Measurements from ENCODE around the gene PHACTR4. TPM values are rescaled to one million over a fixed set of nuclear protein-coding genes. Genes with fewer than 3 reads are reported as not detected.
A peak's percentile ranks its signal among the peaks of the same experiment; 100 is the strongest.

Gene PHACTR4
- total and polyA plus RNA-seq, 2 of the 4 experiments (the other 2 are of a cell fraction), result 7.5 to 15.0 TPM

DNA sequence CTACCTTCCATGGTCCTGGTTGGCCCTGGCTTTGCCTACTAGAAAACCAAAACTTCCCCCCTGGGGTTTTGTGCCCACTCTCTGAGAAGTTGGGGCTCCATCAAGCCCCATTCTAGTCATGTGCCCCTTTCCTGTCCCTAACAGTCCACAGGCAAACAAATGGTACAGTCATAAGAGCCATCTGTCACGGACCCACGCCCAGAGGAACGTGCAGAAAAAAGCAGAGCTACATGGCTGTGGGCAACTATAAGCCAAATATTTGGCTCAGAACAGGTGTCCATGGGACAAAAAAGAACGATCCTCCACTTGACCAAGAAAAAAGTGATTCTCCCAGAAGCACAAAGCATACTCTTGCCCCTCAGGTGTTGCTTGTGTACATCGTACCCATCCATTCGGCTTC lies 168.7 kb downstream of the PHACTR4 start:
- Histone ChIP-seq H3K56ac (ENCODE audit: extremely low read depth, insufficient read depth, low read length) (no peak overlapping the region), H2AK9ac (replicated peaks; ENCODE audit: low read depth, low read length, poor library complexity) (no peak overlapping the region), H3K9me3 (ENCODE audit: control insufficient read depth, insufficient read depth, low read length) (no peaks in the 10 kb centered on the region), H3K9me1 (ENCODE audit: insufficient read depth, low read length) (peaks cover 5% of the 10 kb centered on the region; the same call in 1 of the 2 replicates), H2BK120ac (ENCODE audit: low read depth, low read length) (no peak overlapping the region), H3K23ac (ENCODE audit: low read depth, low read length) (no peak overlapping the region), H3K18ac (ENCODE audit: low read depth, low read length) (no peak overlapping the region), H3K79me1 (ENCODE audit: low read depth in 1 of 2, low read length in 2 of 2) (no peaks in the 10 kb centered on the region; a peak in 1 of 4 replicates), H4K91ac (ENCODE audit: insufficient read depth, low read depth, low read length) (no peak overlapping the region), H2BK20ac (ENCODE audit: low read depth, low read length) (no peak overlapping the region), H4K8ac (ENCODE audit: low read depth in 2 of 2, low read length in 2 of 2) (no peak overlapping the region), H4K5ac (ENCODE audit: low read depth, low read length) (no peak overlapping the region), H3K4me1 (ENCODE audit: control insufficient read depth, insufficient read depth, low read length) (no peaks in the 10 kb centered on the region), H3K27me3 (ENCODE audit: control insufficient read depth, insufficient read depth, low read length) (no peaks in the 10 kb centered on the region), H3K4ac (ENCODE audit: low read depth, low read length) (no peak overlapping the region), H3K14ac (replicated peaks; ENCODE audit: low read depth, low read length) (no peak overlapping the region), H2AFZ (replicated peaks; ENCODE audit: low read length, poor library complexity) (no peak overlapping the region), H2AK5ac (ENCODE audit: low read depth, low read length) (no peak overlapping the region), H3K9ac (ENCODE audit: low read depth, low read length) (no peak overlapping the region), H3K27ac (ENCODE audit: insufficient read depth, low read length) (no peak overlapping the region), H3K4me2 (ENCODE audit: low read depth, low read length) (no peak overlapping the region), H3K4me3 (ENCODE audit: insufficient read depth, low read depth, low read length) (no peak overlapping the region), H2BK5ac (ENCODE audit: low read depth, low read length, poor library complexity, severe bottlenecking) (no peak overlapping the region), H2BK15ac (ENCODE audit: low read depth, low read length) (no peak overlapping the region), H3K36me3 (ENCODE audit: control insufficient read depth, insufficient read depth, low read length) (peaks cover 30% of the 10 kb centered on the region), H4K20me1 (ENCODE audit: insufficient read depth, low read length) (no peaks in the 10 kb centered on the region)
- ChIA-PET CTCF (no interaction called here), POLR2A (ENCODE audit: unreplicated experiment) (no interaction called here)
- intact Hi-C loops (cut with micrococcal nuclease) (no loop called here), in situ Hi-C loops (cut with MboI; ENCODE audit: low sequenced_read_pairs) (no loop called here), dilution Hi-C loops (cut with HindIII; ENCODE audit: low sequenced_read_pairs, unreplicated experiment) (no loop called here)
- BruUV-seq (replicated peaks), result TSS peak; percentile 89
- no peak for TF ChIP-seq RAD21 (IDR thresholded peaks at IDR 0.05; ENCODE audit: low read length)
- no peak for TF ChIP-seq SMC3 (IDR thresholded peaks at IDR 0.05; ENCODE audit: low read depth, low read length)
- TF ChIP-seq RFX5 (IDR thresholded peaks at IDR 0.05; ENCODE audit: low read depth, low read length), result no peak
- no peak for TF ChIP-seq POLR2A (IDR thresholded peaks at IDR 0.05; ENCODE audit: low read depth, low read length)
- TF ChIP-seq RCOR1 (IDR thresholded peaks at IDR 0.05; ENCODE audit: insufficient replicate concordance, low read length), result no peak
- no peak for TF ChIP-seq FOS (IDR thresholded peaks at IDR 0.05; ENCODE audit: low read depth, low read length)
- TF ChIP-seq USF2 (IDR thresholded peaks at IDR 0.05; ENCODE audit: low read depth, low read length), result no peak
- no peak for TF ChIP-seq MXI1 (IDR thresholded peaks at IDR 0.05; ENCODE audit: borderline replicate concordance, low read depth, low read length)
- no peak for TF ChIP-seq CEBPB (IDR thresholded peaks at IDR 0.05; ENCODE audit: low read depth, low read length)
- no peak for TF ChIP-seq BHLHE40 (IDR thresholded peaks at IDR 0.05; ENCODE audit: low read depth, low read length)
- TF ChIP-seq CHD1 (IDR thresholded peaks at IDR 0.05; ENCODE audit: low read depth, low read length), result no peak
- no peak for TF ChIP-seq MAZ (IDR thresholded peaks at IDR 0.05; ENCODE audit: borderline replicate concordance, low read depth, low read length)
- TF ChIP-seq, protein P1, sequence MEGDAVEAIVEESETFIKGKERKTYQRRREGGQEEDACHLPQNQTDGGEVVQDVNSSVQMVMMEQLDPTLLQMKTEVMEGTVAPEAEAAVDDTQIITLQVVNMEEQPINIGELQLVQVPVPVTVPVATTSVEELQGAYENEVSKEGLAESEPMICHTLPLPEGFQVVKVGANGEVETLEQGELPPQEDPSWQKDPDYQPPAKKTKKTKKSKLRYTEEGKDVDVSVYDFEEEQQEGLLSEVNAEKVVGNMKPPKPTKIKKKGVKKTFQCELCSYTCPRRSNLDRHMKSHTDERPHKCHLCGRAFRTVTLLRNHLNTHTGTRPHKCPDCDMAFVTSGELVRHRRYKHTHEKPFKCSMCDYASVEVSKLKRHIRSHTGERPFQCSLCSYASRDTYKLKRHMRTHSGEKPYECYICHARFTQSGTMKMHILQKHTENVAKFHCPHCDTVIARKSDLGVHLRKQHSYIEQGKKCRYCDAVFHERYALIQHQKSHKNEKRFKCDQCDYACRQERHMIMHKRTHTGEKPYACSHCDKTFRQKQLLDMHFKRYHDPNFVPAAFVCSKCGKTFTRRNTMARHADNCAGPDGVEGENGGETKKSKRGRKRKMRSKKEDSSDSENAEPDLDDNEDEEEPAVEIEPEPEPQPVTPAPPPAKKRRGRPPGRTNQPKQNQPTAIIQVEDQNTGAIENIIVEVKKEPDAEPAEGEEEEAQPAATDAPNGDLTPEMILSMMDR (conservative IDR thresholded peaks at IDR 0.05; ENCODE audit: low read depth, low read length), result no peak
- no peak for TF ChIP-seq NFE2L2 (IDR thresholded peaks at IDR 0.05; ENCODE audit: low read depth, low read length)
- ATAC-seq (ENCODE audit: low read depth), result no peak
- 100% methylated on average over 3 of the region's 6 CpGs; no CpG with 5 or more reads in 1 of the 2 experiments for WGBS, 2 experiments (ENCODE audit: extremely low coverage in 2 of 2, insufficient read length in 1 of 2)
- DNase-seq, result no peak
